ENCODE measurements around the gene FILIP1.

DNA sequence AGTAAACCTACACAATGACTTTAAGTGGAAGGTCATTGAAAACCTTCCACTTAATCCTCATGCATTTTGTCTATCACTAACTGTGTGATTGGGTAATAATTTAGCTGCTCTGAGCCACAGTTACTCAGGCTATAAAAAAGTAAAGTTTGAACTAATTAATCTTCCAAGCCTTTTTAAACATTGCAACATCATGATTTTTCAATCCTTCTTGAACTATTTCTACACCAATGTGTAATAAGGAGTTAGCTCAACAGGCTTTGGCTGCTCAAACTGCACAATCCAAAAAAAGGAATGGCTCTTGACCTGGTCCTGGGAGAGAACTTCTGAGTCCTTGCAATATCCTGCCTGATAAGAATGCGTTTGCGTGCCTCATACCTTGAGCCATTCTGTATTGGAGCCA is 34.8 kb upstream of the FILIP1 start:
- TF ChIP-seq, protein P1, sequence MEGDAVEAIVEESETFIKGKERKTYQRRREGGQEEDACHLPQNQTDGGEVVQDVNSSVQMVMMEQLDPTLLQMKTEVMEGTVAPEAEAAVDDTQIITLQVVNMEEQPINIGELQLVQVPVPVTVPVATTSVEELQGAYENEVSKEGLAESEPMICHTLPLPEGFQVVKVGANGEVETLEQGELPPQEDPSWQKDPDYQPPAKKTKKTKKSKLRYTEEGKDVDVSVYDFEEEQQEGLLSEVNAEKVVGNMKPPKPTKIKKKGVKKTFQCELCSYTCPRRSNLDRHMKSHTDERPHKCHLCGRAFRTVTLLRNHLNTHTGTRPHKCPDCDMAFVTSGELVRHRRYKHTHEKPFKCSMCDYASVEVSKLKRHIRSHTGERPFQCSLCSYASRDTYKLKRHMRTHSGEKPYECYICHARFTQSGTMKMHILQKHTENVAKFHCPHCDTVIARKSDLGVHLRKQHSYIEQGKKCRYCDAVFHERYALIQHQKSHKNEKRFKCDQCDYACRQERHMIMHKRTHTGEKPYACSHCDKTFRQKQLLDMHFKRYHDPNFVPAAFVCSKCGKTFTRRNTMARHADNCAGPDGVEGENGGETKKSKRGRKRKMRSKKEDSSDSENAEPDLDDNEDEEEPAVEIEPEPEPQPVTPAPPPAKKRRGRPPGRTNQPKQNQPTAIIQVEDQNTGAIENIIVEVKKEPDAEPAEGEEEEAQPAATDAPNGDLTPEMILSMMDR (IDR thresholded peaks at IDR 0.05; ENCODE audit: insufficient read depth, low read length, poor library complexity, severe bottlenecking) = no peak
- TF ChIP-seq EZH2phosphoT487 (conservative IDR thresholded peaks at IDR 0.05; ENCODE audit: low read length) = no peak

All from SU-DHL-6 (cell line).